IMR-90 (cell line): ENCODE data around the gene TRMT11. TPM values are rescaled to one million over a fixed set of nuclear protein-coding genes. Genes with fewer than 3 reads are reported as not detected.

Experiments used
- CHD1 ChIP-seq: IDR thresholded peaks from 2 replicates; pipeline ENCODE4 v1.6.1; 2012; ENCODE audit warnings: low read depth, low read length, improper control_type of control experiment
- MAZ ChIP-seq: IDR thresholded peaks from 2 replicates; pipeline ENCODE4 v1.6.1; 2012; ENCODE audit warnings: low read depth, mild to moderate bottlenecking, low read length, improper control_type of control experiment, moderate library complexity, borderline replicate concordance
- MXI1 ChIP-seq: IDR thresholded peaks from 2 replicates; pipeline ENCODE4 v1.6.1; 2012; ENCODE audit warnings: low read depth, mild to moderate bottlenecking, low read length, moderate library complexity, borderline replicate concordance
- RFX5 ChIP-seq: IDR thresholded peaks from 2 replicates; pipeline ENCODE4 v1.8.0; 2012; ENCODE audit warnings: low read depth, mild to moderate bottlenecking, low read length, moderate library complexity
- USF2 ChIP-seq: fragments of 150-350 bp; IDR thresholded peaks from 2 replicates; pipeline ENCODE4 v1.6.1; 2017; ENCODE audit warnings: mild to moderate bottlenecking, antibody characterized with exemption, low read length, low read depth
- polyA plus RNA-seq, 3 experiments: library from polyadenylated mRNA; depleted of rRNA; stranded (reverse); fragments of >200 nt; gene quantifications; 2 replicates each; pipeline ENCODE4 v1.2.3, GENCODE V29; 2012; ENCODE audit warnings: low replicate concordance in 1 of 3
- total RNA-seq: library from RNA; depleted of rRNA; stranded (reverse); fragments of >200 nt; gene quantifications from 2 replicates; pipeline ENCODE4 v1.2.3, GENCODE V29; 2012

The TRMT11 gene
- total and polyA plus RNA-seq, 2 of the 4 experiments (the other 2 are of a cell fraction) = 14.3 to 19.0 TPM

- TF ChIP-seq MXI1 = no peak
- TF ChIP-seq USF2 = no peak
- no peak for TF ChIP-seq MAZ
- TF ChIP-seq CHD1 = no peak
- TF ChIP-seq RFX5 = no peak
These were observed 45.9 kb upstream of the TRMT11 start (continued) for GRCh38 chr6:125940247-125941041.
